LNCaP clone FGC (cell line): Measurements from ENCODE around the gene MS4A13.
"Not testable (repeated sequence)": the region's sequence is repeated elsewhere in the genome, so short reads cannot be mapped to it uniquely, and the experiment has no call there.

Experiments
- DNase-seq: peaks from one replicate; pipeline ENCODE4 v3.0.0-alpha.2; 2011; ENCODE audit warnings: low read depth
- H3K4me3 ChIP-seq: 2 replicates; pipeline ENCODE4 v1.5.1; 2011; ENCODE audit warnings: mild to moderate bottlenecking, low read depth, low read length, control low read depth
- CTCF ChIP-seq: IDR thresholded peaks from 2 replicates; pipeline ENCODE4 v1.5.1; 2012; ENCODE audit warnings: mild to moderate bottlenecking; ENCODE audit not compliant: control insufficient read depth, insufficient read depth; ENCODE audit errors: extremely low read depth

MS4A13 gene

GRCh38 chr11:60492488-60493009 is 22.6 kb upstream of the MS4A13 start, which contains the start of gene MS4A12:
Gene MS4A12 (plus strand): TSS chr11:60492778. CDS start chr11:60497319, 4,541 bp downstream.
- DNase-seq: peak; percentile 26
- TF ChIP-seq CTCF: no peak
- H3K4me3 ChIP-seq: no peak within 1 kb of the TSS

- TF ChIP-seq CTCF: no peak
- DNase-seq: no peak
- H3K4me3 ChIP-seq: no peak overlapping the region
Observed at GRCh38 chr11:60493454-60493853, 21.7 kb upstream of the MS4A13 start.

- TF ChIP-seq CTCF: no peak
- DNase-seq: no peak
- no peak overlapping the region for H3K4me3 ChIP-seq
Observed at GRCh38 chr11:60498399-60498798, 16.8 kb upstream of the MS4A13 start.

GRCh38 chr11:60498853-60499252 is 16.3 kb upstream of the MS4A13 start:
- no peak for DNase-seq
- no peak for TF ChIP-seq CTCF
- H3K4me3 ChIP-seq: no peak overlapping the region

- no peak overlapping the region for H3K4me3 ChIP-seq
- TF ChIP-seq CTCF: no peak
- DNase-seq: no peak
Observed at GRCh38 chr11:60500276-60500910, 14.8 kb upstream of the MS4A13 start.

- no peak for TF ChIP-seq CTCF
- no peak for DNase-seq
- H3K4me3 ChIP-seq: no peak overlapping the region
Observed at GRCh38 chr11:60502221-60502775, 12.9 kb upstream of the MS4A13 start.

GRCh38 chr11:60504219-60504905 is 10.8 kb upstream of the MS4A13 start:
- H3K4me3 ChIP-seq: no peak overlapping the region
- no peak for DNase-seq
- TF ChIP-seq CTCF: no peak

- DNase-seq, H3K4me3 ChIP-seq: not testable (repeated sequence)
Observed at GRCh38 chr11:60509609-60510008, 5.6 kb upstream of the MS4A13 start.

GRCh38 chr11:60510209-60510608 is 5.0 kb upstream of the MS4A13 start:
- not testable (repeated sequence) for H3K4me3 ChIP-seq, DNase-seq
